Measurements from ENCODE around the gene USP4.

USP4 gene

GRCh38 chr3:49339941-49340800, at the start of gene USP4:
TSS of gene USP4 (minus strand) at chr3:49340053. CDS start at chr3:49340024, 29 bp downstream.
- H3K9me3 ChIP-seq = no peaks in the 10 kb centered on the region
- H3K27me3 ChIP-seq (ENCODE audit: low read depth) = no peaks in the 10 kb centered on the region
- peak; percentile 86 to 93 for DNase-seq (ENCODE audit: low spot score in 2 of 2)
- peaks cover 6% of the 10 kb centered on the region for H3K36me3 ChIP-seq (replicated peaks)
- H3K4me1 ChIP-seq = peaks cover 12% of the 10 kb centered on the region
- in situ Hi-C loops (cut with MboI; ENCODE audit: low sequenced_read_pairs) = no loop called here
- peak within 1 kb of the TSS; percentile 57 for H3K4me3 ChIP-seq

DNA sequence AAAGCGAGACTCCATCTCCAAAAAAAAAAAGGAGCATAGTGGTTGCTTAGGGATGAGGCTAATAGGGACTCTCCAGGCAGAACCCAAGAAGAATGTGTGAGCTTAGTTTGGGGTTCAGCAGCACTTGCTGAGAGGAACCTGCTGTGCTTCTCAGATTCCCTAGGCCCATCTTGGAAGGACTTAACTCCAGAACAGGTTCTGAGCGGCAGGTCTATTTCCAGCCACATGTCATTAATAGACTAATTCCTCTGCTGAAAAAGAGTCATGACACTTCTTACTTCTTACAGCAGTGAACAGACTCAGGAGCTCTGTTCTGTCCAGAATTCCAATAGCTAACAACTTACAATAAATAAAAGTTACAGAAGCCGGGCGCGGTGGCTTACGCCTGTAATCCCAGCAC, 49.4 kb upstream of the USP4 start:
- Histone ChIP-seq H3K27me3 (ENCODE audit: low read depth) (no peaks in the 10 kb centered on the region), H3K4me1 (peaks cover 10% of the 10 kb centered on the region), H3K36me3 (replicated peaks) (peaks cover 14% of the 10 kb centered on the region), H3K4me3 (no peak overlapping the region), H3K9me3 (no peaks in the 10 kb centered on the region)
- in situ Hi-C loops (cut with MboI; ENCODE audit: low sequenced_read_pairs) = no loop called here
- no peak for DNase-seq (ENCODE audit: low spot score in 2 of 2)

DNA sequence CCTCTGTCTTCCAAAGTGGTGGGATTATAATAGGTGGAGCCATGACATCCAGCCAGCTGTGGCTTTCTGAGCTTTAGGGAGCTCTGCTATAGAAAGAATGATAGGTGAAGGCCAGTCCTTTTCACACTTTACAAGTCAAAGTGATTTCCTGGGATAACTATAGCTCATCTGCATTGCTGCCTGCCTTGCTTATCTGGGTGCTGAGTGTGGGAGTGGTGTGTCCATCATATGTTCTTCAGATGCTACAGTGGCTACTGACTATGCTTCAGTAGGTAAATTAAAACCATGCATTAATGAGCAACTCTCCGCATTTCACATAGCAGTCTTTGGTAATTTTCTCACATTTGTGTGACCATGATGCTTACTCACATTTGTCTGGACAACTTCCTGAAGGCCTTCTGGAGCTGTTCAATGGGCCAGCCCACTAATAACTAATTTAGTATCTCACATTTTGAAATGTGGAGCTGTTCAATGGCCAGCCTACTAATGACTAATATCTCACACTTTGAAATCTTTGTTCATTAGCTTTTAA, 48.5 kb upstream of the USP4 start:
- in situ Hi-C loops (cut with MboI; ENCODE audit: low sequenced_read_pairs) = no loop called here
- peaks cover 10% of the 10 kb centered on the region for H3K4me1 ChIP-seq
- peaks cover 14% of the 10 kb centered on the region for H3K36me3 ChIP-seq (replicated peaks)

GRCh38 chr3:49387721-49388120, 47.9 kb upstream of the USP4 start:
- H3K36me3 ChIP-seq (replicated peaks) = peaks cover 14% of the 10 kb centered on the region
- in situ Hi-C loops (cut with MboI; ENCODE audit: low sequenced_read_pairs) = no loop called here
- no peaks in the 10 kb centered on the region for H3K27me3 ChIP-seq (ENCODE audit: low read depth)
- H3K9me3 ChIP-seq = no peaks in the 10 kb centered on the region
- H3K4me3 ChIP-seq = no peak overlapping the region
- no peak for DNase-seq (ENCODE audit: low spot score in 2 of 2)
- peaks cover 10% of the 10 kb centered on the region for H3K4me1 ChIP-seq

More for the DNA sequence above, 48.5 kb upstream of the USP4 start:
- no peak overlapping the region for H3K4me3 ChIP-seq
- DNase-seq (ENCODE audit: low spot score in 2 of 2) = no peak
- no peaks in the 10 kb centered on the region for H3K27me3 ChIP-seq (ENCODE audit: low read depth)
- H3K9me3 ChIP-seq = no peaks in the 10 kb centered on the region

- Histone ChIP-seq H3K36me3 (replicated peaks) (peaks cover 8% of the 10 kb centered on the region), H3K4me3 (no peak overlapping the region), H3K4me1 (peaks cover 10% of the 10 kb centered on the region), H3K27me3 (ENCODE audit: low read depth) (no peaks in the 10 kb centered on the region), H3K9me3 (no peaks in the 10 kb centered on the region)
- no peak for DNase-seq (ENCODE audit: low spot score in 2 of 2)
- in situ Hi-C loops (cut with MboI; ENCODE audit: low sequenced_read_pairs) = no loop called here
Observed at GRCh38 chr3:49386056-49386756, 46.4 kb upstream of the USP4 start.

DNA sequence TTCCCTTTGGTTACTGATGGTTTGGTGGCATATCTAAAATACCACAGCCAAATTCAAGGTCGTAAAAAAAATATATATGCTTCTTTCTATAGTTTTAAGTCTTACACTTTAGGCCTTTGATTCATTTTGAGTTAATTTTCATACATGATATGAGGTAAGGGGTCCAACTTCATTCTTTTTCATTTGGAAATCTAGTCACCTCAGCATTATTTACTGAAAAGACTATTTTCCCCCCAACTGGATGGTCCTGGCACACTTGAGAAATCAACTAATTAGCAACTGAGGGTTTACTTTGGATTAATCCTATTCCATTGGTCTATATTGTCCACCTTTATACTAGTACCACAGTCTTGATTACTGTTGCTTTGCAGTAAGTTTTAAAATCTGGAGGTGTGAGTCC, 45.8 kb upstream of the USP4 start:
- in situ Hi-C loops (cut with MboI; ENCODE audit: low sequenced_read_pairs) = no loop called here
- Histone ChIP-seq H3K36me3 (replicated peaks) (peaks cover 8% of the 10 kb centered on the region), H3K4me3 (no peak overlapping the region), H3K9me3 (no peaks in the 10 kb centered on the region), H3K27me3 (ENCODE audit: low read depth) (no peaks in the 10 kb centered on the region), H3K4me1 (peaks cover 10% of the 10 kb centered on the region)
- no peak for DNase-seq (ENCODE audit: low spot score in 2 of 2)

GRCh38 chr3:49383387-49383786, 43.5 kb upstream of the USP4 start:
- H3K36me3 ChIP-seq (replicated peaks) = peaks cover 4% of the 10 kb centered on the region
- no peaks in the 10 kb centered on the region for H3K27me3 ChIP-seq (ENCODE audit: low read depth)
- H3K4me1 ChIP-seq = peaks cover 10% of the 10 kb centered on the region
- in situ Hi-C loops (cut with MboI; ENCODE audit: low sequenced_read_pairs) = no loop called here
- H3K4me3 ChIP-seq = no peak overlapping the region
- DNase-seq (ENCODE audit: low spot score in 2 of 2) = no peak
- H3K9me3 ChIP-seq = no peaks in the 10 kb centered on the region

- in situ Hi-C loops (cut with MboI; ENCODE audit: low sequenced_read_pairs) = no loop called here
- Histone ChIP-seq H3K9me3 (no peaks in the 10 kb centered on the region), H3K27me3 (ENCODE audit: low read depth) (no peaks in the 10 kb centered on the region), H3K4me1 (no peaks in the 10 kb centered on the region), H3K4me3 (no peak overlapping the region), H3K36me3 (replicated peaks) (peaks cover 26% of the 10 kb centered on the region)
- peak in 1 of 2 experiments; percentile 12 for DNase-seq (ENCODE audit: low spot score in 2 of 2)
Observed at GRCh38 chr3:49378249-49378895, 38.5 kb upstream of the USP4 start.

- H3K4me3 ChIP-seq = no peak overlapping the region
- no peaks in the 10 kb centered on the region for H3K9me3 ChIP-seq
- DNase-seq (ENCODE audit: low spot score in 2 of 2) = no peak
- no peaks in the 10 kb centered on the region for H3K4me1 ChIP-seq
- H3K27me3 ChIP-seq (ENCODE audit: low read depth) = no peaks in the 10 kb centered on the region
- in situ Hi-C loops (cut with MboI; ENCODE audit: low sequenced_read_pairs) = no loop called here
- peaks cover 35% of the 10 kb centered on the region for H3K36me3 ChIP-seq (replicated peaks)
Observed at GRCh38 chr3:49377483-49377882, 37.6 kb upstream of the USP4 start.

DNA sequence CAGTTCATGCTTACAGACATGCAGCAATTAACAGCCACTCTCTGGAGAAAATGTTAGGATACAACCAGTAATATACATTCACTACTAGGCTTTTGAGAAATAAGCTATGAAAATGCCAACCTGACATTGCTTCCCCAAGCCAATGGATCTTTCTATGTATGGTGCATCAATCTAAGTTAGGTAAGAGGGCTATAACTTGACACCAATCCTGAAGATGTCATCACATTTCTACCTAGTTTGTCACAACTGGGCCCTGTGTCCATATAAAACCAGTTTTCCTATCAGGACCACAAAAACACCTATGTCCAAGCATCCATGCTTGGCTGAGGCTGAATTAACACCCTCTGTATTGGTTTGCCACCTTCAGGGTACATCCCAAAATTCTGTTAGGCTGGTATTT, 32.1 kb upstream of the USP4 start:
- in situ Hi-C loops (cut with MboI; ENCODE audit: low sequenced_read_pairs) = no loop called here
- Histone ChIP-seq H3K36me3 (replicated peaks) (peaks cover 76% of the 10 kb centered on the region), H3K27me3 (ENCODE audit: low read depth) (no peaks in the 10 kb centered on the region), H3K9me3 (no peaks in the 10 kb centered on the region), H3K4me3 (no peak overlapping the region), H3K4me1 (no peaks in the 10 kb centered on the region)
- DNase-seq (ENCODE audit: low spot score in 2 of 2) = no peak

- in situ Hi-C loops (cut with MboI; ENCODE audit: low sequenced_read_pairs) = no loop called here
- Histone ChIP-seq H3K4me3 (no peak overlapping the region), H3K27me3 (ENCODE audit: low read depth) (no peaks in the 10 kb centered on the region), H3K36me3 (replicated peaks) (peaks cover 83% of the 10 kb centered on the region), H3K9me3 (no peaks in the 10 kb centered on the region), H3K4me1 (no peaks in the 10 kb centered on the region)
- no peak for DNase-seq (ENCODE audit: low spot score in 2 of 2)
Observed at GRCh38 chr3:49370585-49371290, 30.9 kb upstream of the USP4 start.

DNA sequence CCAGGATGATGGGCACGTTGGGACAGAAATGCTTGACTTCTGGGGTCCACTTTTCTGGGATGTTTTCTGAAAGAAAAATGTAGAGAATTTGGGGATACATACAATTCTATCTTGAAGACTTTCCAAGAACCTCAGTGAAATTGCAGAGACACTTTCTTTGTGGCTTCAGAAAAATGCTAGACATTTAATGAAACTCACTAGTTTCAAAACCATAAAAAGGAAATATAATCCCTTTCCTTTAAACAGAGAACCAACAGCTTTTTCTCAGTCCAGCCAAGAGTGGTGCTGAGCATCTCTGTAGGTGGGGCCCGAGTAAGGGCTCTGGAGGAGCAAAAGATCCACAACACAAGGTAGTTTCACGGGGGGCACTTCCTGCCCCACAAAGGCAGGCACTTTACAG, 22.7 kb upstream of the USP4 start:
- H3K4me1 ChIP-seq = peaks cover 11% of the 10 kb centered on the region
- H3K27me3 ChIP-seq (ENCODE audit: low read depth) = no peaks in the 10 kb centered on the region
- DNase-seq (ENCODE audit: low spot score in 2 of 2) = no peak
- H3K4me3 ChIP-seq = no peak overlapping the region
- no peaks in the 10 kb centered on the region for H3K9me3 ChIP-seq
- in situ Hi-C loops (cut with MboI; ENCODE audit: low sequenced_read_pairs) = no loop called here
- H3K36me3 ChIP-seq (replicated peaks) = peaks cover 86% of the 10 kb centered on the region

- DNase-seq (ENCODE audit: low spot score in 2 of 2) = no peak
- Histone ChIP-seq H3K9me3 (no peaks in the 10 kb centered on the region), H3K36me3 (replicated peaks) (peaks cover 76% of the 10 kb centered on the region), H3K27me3 (ENCODE audit: low read depth) (no peaks in the 10 kb centered on the region), H3K4me1 (peaks cover 11% of the 10 kb centered on the region), H3K4me3 (no peak overlapping the region)
- in situ Hi-C loops (cut with MboI; ENCODE audit: low sequenced_read_pairs) = no loop called here
Observed at GRCh38 chr3:49359623-49360022, 19.8 kb upstream of the USP4 start.

Measured in HAP-1 (cell line).